WERI-Rb-1 (cell line): Measurements from ENCODE around the gene CGB1.

ENCODE experiments used
- DNase-seq: peaks from one replicate; pipeline ENCODE4 v3.0.0-alpha.2; 2020
- H3K27ac ChIP-seq: fragments of 250-450 bp; sonication (Bioruptor Pico); 2 replicates; pipeline ENCODE4 v1.5.1; 2020; ENCODE audit warnings: mild to moderate bottlenecking, moderate library complexity
- H3K27me3 ChIP-seq: fragments of 250-450 bp; sonication (Bioruptor Pico); 2 replicates; pipeline ENCODE4 v1.5.1; 2021; ENCODE audit warnings: mild to moderate bottlenecking, low read depth, moderate library complexity; ENCODE audit not compliant: insufficient read depth, severe bottlenecking
- H3K36me3 ChIP-seq: fragments of 250-450 bp; sonication (Bioruptor Pico); 2 replicates; pipeline ENCODE4 v1.5.1; 2020; ENCODE audit warnings: mild to moderate bottlenecking, moderate library complexity
- H3K4me3 ChIP-seq: 2 replicates; pipeline ENCODE4 v1.5.1; 2011; ENCODE audit warnings: low read depth, mild to moderate bottlenecking, control low read depth, low read length
- H3K9me3 ChIP-seq: fragments of 250-450 bp; sonication (Bioruptor Pico); 2 replicates; pipeline ENCODE4 v1.5.1; 2021; ENCODE audit warnings: mild to moderate bottlenecking, moderate library complexity; ENCODE audit not compliant: severe bottlenecking
- TF ChIP-seq, protein P1 (sequence below): IDR thresholded peaks from 2 replicates; pipeline ENCODE4 v1.5.1; 2011; ENCODE audit warnings: low read depth, mild to moderate bottlenecking, control low read depth, inconsistent platforms, low read length

CGB1 gene

DNA sequence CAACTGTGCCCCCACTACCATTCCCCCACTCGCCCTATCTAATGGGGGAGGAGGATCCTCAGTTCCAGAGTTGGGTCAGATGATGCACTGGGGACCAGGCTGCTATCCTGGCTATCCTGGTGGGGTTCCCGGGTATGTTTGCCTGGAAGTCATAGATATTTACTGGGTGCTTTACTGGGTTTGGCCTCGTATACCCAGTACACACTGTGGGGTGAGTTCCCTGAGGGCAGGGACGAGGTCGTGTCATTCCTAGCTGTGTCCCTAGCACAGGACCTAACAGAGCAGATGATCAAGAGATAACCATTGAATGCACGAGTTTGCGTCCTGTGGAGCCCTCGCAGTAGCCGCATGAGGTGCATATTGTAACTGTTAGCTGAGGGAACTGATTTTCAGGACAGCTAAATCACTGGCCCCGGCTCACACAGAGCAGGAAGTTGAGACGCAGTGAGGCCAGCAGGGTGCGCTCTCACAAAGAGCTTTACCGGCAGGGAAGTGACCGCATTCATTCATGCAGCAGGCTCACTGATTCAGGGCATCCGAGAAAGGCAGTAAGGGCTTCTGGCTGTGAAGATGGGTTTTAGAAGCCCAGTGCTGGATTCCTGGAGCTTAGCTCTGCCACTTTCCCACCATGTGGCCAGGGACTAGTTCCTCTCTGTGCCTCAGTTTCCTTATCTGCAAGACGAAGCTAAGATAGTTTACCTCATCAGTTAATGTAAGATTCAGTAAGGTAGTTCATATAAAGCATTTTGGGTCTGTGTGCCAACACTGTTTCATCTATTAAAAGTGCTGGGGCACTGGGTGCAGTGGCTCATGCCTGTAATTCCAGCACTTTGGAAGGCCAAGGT, 37.0 kb downstream of the CGB1 start:
- H3K27me3 ChIP-seq = no peaks in the 10 kb centered on the region
- H3K4me3 ChIP-seq = no peak overlapping the region
- peaks cover 43% of the 10 kb centered on the region for H3K36me3 ChIP-seq
- H3K9me3 ChIP-seq = no peaks in the 10 kb centered on the region
- no peak overlapping the region for H3K27ac ChIP-seq
- TF ChIP-seq, protein P1, sequence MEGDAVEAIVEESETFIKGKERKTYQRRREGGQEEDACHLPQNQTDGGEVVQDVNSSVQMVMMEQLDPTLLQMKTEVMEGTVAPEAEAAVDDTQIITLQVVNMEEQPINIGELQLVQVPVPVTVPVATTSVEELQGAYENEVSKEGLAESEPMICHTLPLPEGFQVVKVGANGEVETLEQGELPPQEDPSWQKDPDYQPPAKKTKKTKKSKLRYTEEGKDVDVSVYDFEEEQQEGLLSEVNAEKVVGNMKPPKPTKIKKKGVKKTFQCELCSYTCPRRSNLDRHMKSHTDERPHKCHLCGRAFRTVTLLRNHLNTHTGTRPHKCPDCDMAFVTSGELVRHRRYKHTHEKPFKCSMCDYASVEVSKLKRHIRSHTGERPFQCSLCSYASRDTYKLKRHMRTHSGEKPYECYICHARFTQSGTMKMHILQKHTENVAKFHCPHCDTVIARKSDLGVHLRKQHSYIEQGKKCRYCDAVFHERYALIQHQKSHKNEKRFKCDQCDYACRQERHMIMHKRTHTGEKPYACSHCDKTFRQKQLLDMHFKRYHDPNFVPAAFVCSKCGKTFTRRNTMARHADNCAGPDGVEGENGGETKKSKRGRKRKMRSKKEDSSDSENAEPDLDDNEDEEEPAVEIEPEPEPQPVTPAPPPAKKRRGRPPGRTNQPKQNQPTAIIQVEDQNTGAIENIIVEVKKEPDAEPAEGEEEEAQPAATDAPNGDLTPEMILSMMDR = peak; percentile 81
- peak; percentile 77 for DNase-seq

- peak; percentile 92 for DNase-seq
- no peaks in the 10 kb centered on the region for H3K9me3 ChIP-seq
- TF ChIP-seq, protein P1 = peak; percentile 74
- H3K27me3 ChIP-seq = no peaks in the 10 kb centered on the region
- peaks cover 27% of the 10 kb centered on the region for H3K36me3 ChIP-seq
- H3K4me3 ChIP-seq = no peak overlapping the region
- no peak overlapping the region for H3K27ac ChIP-seq
These were observed 38.7 kb downstream of the CGB1 start for GRCh38 chr19:48997972-48998371.

GRCh38 chr19:48994035-48994386, 42.7 kb downstream of the CGB1 start:
- DNase-seq = no peak
- no peaks in the 10 kb centered on the region for H3K9me3 ChIP-seq
- H3K27ac ChIP-seq = peak overlapping the region; percentile 90

GRCh38 chr19:48993175-48994034, 43.3 kb downstream of the CGB1 start, which contains the start of the genes GYS1 and RUVBL2:
GYS1 (minus strand) TSS chr19:48993309; CDS start chr19:48993112, 197 bp downstream.
RUVBL2 (plus strand) TSS chr19:48993887; CDS start chr19:48993912, 25 bp downstream.
- Histone ChIP-seq H3K27ac (peak within 1 kb of the TSS; percentile 90), H3K36me3 (peaks cover 15% of the 10 kb centered on the region), H3K4me3 (peak within 1 kb of the TSS; percentile 77), H3K9me3 (no peaks in the 10 kb centered on the region), H3K27me3 (no peaks in the 10 kb centered on the region)
- peak; percentile 99 for DNase-seq
- TF ChIP-seq, protein P1 = peak; percentile 88

More at GRCh38 chr19:48994035-48994386, 42.7 kb downstream of the CGB1 start:
- Histone ChIP-seq H3K27me3 (no peaks in the 10 kb centered on the region), H3K4me3 (peak overlapping the region; percentile 77), H3K36me3 (peaks cover 9% of the 10 kb centered on the region)
- TF ChIP-seq, protein P1 = no peak

DNA sequence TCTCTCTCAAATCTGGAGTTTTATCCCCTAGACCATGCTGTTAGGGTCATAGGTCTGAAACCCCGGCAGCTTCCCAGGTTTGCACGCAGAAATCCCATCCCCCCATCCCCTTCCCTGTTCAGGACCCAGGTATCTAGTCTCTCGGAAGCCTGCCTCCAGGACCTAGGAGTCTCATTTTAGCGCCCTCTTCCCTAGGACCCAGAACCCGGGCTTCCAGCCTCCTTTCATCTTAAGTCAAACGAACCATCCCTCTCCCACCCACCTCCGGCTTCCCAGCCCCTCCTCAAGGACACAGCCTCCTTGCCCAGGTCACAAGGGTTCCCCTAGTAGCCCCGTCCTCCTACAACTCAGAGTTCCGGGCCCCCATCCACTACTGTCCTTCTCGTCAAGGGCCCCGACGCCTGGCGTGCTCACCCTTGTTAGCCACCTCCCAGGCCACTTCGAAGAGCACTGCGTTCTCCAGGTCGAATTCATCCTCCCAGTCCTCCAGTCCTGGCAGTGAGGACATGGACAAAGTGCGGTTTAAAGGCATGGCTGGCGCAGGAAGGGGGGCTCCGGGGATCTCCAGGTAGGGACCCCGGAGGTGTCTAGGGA, 44.0 kb downstream of the CGB1 start:
- H3K36me3 ChIP-seq = peaks cover 20% of the 10 kb centered on the region
- DNase-seq = no peak
- peak overlapping the region; percentile 83 for H3K27ac ChIP-seq
- H3K9me3 ChIP-seq = no peaks in the 10 kb centered on the region
- H3K27me3 ChIP-seq = no peaks in the 10 kb centered on the region
- TF ChIP-seq, protein P1 = no peak
- H3K4me3 ChIP-seq = peak overlapping the region; percentile 77
